HG02588 (cell line): ENCODE results near the gene HOXA10.

Experiments
- ATAC-seq: cut with Tn5 transposase; IDR thresholded peaks from one replicate; pipeline ENCODE4 v1.9.1; 2021; ENCODE audit warnings: mild to moderate bottlenecking, moderate library complexity; ENCODE audit not compliant: unreplicated experiment

Gene HOXA10

DNA sequence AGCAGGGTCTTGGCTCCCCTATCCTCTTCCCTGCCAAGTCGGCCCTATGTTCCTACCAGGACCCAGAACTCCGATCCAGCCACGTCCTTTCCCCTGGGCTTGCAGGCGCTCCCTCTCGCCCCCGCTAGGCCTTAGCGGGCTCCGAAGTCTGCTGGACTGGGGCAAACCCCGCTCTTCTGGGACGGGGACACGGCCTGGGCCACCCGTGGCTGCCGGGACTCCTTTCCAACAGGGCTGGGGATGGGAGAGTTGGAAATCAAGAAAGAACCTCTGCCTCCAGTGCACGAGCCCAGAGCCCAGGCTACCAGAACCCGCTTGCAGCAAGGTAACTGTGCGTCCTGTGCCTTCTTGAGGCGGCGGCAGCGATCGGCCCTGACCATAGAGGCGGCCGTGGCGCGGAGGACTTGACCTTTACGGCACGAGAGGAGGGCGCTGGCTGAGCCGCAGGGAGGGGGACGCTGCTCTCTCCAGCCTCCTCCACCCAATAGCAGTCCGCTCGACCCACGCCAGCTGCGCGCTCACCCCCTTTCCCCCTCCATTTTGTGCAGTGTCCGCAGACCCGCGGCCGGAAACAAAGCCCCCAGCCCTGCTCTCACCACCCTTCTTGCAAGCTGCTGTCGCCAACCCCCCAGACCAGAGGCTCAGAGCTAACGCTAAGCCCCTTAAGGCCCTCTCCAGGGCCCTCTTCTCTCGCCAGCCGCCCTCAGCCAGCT, 17.9 kb upstream of the HOXA10 start:
- no peak for ATAC-seq

DNA sequence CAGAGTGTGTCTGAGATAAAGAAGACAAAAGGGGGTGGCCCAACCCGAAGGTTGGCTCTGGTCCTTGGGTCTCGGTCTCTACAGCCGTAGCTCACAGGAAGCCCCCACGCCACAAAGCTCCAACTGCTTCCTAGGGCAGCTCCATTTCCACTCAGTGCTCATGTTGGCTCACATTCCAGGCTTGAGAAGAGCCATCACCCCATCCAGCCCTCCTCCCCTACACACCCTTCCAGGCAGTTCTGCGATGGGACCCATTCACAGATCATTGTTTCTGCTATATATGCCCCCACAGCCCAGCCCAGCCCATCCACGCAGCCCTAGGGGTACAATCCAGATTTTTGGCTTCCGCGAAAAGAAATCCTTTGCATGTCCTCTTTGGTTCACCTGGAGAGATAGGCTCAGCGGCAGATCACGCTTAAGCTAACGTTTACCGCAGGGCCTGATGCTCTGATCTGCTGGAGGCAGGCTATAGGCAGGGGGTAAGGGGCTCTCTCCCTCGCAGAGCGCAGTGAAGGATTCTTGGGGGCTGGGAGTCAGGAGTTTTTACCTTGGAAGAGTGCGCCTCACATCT, 17.1 kb upstream of the HOXA10 start:
- no peak for ATAC-seq

DNA sequence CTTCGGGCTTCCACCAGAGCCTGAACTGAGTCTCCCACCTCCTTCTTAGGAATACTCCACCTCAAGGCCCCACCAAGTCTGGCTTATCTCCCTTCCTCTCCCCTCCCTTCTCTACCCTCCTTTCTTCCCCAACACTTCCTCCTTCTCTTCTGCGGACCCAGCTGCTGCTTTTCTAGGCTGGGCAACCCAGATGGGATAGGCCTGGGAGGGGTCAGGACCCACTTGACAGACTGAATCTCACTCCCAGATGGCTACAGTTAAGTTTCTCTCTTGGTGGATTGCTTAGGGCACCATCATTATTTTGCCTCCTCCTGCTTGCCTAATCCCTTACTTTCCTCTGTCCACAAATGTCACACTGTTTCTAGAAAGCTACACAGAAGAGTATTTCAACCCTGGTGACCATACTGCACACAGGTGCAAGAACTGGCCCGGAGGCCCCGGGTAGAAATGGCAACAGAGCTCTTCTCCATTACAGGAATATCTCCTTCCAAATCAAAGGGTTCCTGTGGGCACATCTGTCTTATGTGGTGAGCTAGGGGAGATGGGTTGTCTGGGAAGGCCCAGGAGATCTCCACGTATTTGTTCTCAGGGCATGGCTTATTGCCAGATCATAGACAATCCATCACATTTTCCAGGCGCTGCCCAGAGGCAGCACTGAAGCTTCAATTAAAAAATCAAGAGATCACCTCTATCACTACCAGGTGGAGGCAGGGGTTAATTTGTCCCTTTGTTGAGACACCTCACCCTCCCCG, 16.1 kb upstream of the HOXA10 start:
- no peak for ATAC-seq

DNA sequence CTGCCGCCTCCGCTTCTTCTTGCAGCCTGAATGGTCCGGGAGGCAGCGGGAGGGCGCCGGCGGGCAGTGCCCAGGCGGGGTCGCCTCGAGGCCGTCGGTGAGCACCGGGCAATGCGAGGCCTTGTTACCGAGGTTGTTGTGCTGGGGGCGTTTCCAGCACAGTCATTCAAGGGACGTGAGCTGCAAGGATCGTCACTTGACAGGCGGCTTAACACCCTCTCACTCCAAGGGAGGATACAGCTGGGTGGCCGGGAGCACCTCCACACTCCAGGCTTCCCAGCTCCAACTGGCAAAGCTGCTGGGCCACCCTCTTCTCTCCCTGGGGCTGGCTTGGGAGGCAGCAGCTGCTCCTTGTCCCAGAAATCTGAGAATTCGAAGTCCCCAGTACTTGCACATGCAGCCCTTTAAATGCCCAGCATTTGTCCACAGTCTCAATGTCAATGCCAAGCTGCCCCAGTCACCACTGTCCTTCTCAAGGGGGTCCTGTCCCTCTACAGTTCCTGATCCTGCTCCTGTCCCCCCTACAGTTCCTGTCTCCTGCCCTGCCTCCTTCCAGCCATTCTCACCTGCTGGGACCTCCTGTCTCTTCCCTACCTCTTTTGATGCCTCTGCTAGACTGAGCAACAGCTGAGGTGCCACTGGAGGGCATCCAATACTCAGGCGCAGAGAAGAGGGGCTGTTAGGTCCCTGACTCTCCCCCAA, 15.3 kb upstream of the HOXA10 start:
- no peak for ATAC-seq

DNA sequence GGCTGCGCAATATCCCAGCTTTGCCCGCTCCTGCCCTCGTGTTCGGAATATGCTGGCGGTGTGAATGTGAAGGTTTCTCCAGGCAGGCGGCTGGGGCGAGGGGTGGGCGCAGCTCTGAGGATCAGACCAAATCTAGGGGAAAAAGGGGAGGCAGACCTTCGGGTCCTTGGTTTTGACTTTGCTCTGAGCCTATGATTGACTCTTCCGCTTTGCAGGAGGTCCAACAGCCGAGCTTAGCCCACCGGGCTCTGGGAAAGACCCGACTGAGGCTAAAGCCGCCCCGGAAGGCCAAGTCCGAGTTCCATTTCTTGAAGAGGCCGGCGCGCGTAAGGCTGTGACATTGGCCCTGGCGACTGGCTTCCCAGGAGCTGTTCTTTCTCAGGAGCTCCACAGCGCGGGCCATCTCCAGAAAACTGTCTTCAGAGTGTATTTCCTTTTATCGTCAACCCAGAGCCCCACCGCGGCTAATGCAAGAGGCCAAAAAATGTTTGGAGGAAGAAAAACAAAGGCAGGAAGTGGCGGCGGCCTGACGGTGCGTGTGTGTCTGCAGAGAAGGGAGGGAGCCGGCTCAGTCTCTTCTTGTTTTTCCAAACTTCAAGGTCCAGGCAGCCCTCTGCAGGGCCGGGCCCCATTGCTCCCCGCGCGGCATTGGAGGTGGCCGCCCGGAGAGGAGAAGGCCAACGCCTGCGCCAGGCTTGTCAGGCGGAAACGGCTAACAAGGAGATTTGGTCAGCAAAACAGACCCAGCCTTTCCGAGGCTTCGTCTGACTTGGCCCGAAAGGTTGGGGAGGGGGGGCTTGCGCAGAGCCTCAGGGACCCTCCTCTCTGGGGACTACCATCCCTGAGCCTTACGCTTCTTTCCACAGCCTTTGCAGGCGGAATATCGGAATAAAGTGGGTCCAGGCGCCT, 14.5 kb upstream of the HOXA10 start:
- no peak for ATAC-seq

DNA sequence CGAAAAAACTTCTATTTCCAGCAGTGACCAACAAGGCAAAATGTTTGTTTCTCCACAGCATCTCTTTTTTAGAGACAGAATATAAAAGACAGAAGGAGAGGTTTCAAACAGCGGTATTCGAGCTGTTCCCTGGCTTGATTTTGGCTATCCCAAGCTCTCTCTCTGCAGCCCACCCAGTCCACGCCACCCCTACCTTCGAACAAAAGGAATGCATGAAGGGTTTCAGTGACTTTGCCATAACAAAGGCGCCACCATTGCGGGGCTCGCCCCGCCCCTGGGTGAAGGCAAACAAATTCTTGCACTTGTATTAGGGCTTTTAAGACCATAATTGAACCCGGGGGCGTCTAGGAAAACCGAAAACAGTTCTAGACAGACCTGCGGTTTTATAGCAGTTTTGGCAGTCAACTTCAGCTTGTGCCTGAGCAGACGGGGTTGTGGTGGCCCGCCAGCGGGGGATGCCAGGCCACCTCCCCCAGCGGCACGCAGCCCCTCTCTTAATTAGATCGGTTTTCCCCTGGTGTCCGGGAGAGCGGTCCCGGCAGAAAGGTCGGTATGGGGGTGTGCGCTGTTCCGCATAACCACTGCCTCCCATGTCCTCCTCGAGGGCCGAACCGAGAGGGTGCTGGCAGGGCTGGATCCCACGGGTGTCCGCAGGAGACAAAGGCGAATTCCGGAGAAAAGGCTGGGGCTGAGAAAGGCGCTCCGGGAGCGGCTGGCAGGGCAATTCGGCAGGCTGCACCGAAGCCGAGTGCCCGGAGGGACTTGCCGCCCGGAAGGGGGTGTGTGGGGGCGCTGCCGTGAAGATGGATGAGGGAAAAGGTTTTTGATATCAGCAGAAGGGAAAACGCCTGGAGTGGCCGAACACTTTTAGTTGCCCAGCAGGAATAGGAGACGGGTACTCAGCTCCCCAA, 13.6 kb upstream of the HOXA10 start:
- ATAC-seq = no peak

DNA sequence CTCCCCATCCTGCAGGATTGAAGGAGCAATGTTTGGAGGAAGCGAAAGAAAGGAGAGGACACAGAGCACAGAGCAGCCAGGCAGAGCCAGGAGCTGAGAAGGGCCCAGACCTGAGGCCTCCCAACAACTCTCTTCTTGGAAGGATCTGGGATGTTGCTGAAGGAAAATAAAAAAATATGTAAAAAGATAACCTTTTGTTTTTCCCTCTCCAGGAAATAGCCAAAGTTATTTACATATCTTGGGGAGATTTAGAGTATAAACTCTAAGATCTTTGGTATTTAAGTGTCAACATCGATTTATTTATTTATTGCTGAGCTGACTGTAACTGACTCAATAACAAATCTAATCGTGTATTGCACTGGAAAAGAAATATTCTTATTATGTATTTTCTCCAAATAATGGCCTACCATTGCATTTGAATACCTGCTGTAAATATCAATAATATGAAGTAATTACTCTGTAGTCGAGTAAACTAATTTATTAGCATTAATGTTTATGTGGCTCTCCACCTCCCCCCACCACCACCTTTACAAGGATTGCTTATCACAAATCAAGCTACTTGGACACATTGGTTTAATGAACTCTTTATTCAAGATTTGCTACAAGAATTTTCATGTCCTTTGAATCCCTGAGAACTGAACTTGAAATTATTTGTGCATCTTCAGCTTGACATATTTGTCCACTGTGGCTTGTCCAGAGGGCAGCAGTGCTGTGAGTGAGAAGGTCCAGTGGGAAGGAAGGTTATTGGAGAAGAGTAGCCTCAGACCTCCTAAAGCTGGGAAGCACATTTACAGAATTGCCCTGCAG, 12.8 kb upstream of the HOXA10 start:
- no peak for ATAC-seq

DNA sequence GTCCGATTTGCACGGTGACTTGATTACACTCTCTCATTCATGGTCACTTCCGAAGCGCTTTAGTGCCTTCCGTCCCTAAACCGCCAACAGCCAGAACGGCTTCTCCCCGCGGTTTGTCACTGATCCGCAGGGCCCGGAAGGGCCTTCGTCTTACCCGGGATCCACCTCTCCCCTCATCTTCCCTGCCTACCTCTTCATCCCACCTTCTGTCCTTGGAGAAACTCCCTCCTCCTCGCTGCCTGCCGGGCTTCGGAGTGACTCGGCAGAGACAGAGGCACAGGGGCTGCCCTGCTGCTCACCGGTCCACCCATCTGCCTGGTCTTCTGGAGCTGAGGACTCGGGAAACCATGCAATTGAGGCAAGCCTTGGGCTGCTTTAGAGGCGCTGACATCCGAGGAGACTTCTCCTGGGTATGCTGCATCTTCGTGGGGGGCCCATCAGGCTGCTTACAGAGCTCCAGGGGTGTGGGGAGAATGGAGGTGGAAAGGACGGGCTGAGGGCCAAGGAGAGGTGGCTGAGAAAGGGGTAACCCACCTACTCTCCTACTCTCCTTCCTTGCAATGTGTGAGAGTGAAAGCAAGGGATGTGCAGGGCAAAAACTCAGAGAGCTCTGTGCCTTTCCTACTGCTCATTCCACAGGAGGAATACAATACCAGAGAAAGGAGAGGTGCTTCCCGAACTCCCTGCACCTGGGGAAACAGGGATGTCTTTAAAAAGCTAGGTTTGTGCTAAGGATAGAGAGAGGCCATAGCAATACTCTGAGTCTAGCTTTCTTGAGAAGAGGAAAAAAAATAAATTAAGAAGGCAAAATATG, 11.9 kb upstream of the HOXA10 start:
- no peak for ATAC-seq

DNA sequence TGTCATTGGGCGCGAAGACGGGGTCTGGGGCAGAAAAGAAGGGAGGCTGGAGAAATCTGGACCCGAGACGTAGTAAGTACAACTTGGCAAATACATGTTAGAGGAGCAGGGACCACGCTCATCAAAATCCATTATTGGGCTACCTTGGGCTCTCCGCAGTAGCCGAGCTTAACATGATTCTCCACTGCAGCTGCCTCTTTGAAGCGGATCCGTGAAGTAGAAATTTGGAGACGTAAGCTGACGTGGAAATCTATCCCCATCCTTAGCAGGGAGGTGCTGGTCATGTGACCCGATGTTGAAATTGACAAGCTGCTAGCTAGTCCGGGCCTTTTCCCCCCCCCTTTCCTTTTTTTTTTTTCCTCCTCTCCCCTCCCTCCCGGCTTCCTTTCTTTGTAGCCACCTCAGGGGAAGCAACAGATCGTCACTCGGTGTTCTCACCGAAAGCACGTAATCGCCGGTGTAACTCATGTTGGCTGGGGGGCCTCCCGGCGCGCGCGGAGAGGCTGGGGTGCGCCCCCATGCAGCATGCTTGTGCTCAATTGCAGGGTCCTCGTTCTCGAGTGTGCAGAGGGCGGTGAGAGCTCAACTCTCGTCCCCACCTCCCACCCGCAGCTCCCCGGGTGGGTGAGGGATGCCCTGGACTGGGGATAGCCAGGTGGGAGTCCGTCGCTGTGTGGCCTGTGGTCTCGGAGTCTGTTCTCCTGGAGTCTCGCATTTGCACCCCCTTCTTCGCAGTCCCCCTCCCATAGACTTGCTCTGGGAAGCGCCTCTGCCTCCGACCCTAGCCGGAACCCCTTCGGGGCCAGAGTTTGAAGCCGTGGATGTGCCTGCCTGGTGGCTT, 11.1 kb upstream of the HOXA10 start, which contains the start of gene HOXA11:
TSS of gene HOXA11 (minus strand) at position 220 of the 841 bp plus-strand sequence. CDS start at position 132, 88 bp downstream.
- ATAC-seq = no peak

DNA sequence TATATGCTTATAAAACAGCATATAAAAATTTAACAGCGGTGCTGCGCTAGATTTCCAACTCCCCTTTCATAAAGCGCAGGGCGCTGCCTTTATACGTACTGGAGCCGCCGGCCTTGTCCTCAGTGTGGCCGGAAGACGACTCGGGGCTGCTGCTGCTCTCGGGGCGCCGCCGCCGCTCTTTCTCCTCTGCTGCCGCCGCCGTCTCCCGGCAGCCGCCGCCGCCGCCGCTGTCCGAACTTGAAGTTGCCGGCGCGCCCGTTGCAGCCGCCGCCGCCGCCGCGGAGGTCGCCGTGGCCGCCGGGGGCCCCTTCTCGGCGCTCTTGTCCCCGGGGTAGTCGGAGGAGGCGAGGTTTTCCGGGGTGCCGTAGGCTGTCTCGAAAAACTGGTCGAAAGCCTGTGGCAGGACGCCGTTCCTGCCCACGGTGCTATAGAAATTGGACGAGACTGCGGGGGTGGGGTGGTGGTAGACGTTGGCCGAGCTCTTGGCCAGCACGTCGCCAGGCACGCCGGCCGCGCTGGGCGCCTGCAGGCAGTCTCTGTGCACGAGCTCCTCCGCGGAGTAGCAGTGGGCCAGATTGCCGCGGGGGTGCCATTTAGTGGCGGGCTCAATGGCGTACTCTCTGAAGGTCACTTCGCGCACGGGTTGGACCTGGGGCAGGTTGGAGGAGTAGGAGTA, 10.4 kb upstream of the HOXA10 start:
- no peak for ATAC-seq

DNA sequence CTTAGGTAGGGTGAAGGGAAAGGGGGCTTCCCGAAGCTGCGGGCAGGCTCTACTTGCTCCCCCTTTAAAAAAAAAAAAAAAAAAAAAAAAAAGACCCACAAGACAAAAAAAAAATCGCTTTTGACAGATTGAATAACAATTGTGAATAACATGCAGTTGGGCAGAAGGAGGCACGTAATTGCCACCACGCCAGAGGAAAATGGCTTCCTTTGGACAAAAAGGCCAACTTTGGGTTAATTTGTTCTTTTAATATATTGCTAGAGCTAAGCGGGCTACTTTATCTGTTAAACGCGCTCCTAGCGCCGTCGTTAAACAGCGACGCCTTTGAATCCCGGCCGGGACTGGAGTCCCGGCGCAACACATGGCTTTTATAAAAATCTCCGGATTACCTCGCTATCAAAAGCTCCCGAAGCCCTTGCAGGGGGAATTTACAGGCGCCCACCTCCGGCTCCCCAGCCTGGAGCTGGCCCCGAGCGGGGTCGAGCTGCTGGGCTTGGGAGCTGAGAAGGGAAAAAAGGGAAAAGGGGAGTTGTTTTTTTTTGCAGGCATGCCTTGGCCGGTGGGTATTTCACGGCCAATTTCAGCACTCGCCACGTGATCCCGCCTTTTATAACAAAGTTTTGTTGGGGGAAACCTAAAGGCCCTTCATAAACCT, 9.7 kb upstream of the HOXA10 start:
- no peak for ATAC-seq

DNA sequence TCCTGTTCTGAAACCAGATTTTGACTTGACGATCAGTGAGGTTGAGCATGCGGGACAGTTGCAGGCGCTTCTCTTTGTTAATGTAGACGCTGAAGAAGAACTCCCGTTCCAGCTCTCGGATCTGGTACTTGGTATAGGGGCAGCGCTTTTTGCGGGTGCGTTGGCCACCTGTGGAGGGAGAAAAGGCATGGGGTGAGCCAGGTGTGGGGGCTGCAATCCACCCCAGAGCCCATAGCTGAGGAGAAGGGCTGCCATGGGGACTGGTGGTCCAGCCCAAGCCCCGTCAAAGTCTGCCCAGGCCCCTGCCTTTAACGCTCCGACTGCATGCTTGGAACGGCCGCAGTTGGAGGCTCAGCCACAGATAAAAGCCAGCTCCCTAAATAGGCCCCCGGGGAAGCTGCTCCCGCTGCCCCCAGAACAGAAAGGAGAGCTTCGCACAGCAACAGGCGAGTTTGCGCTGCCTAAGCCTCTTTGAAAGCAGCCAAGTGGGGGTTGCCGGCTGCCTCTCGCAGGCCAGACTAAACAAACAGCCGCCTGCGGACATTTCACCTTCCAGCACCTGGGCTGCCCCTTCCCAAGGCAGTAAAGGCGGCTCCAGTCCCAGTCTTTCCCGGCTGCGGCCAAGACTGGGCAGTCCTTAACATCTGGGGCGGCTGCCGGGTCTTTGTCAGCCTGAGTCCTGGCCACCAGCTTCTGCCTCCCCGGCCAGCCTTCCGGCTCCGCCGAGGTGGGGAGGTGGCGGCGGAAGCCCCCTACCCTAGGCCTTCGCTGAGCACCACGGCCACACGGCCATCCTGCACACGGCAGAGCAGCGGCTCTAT, 9.0 kb upstream of the HOXA10 start:
- ATAC-seq = no peak

DNA sequence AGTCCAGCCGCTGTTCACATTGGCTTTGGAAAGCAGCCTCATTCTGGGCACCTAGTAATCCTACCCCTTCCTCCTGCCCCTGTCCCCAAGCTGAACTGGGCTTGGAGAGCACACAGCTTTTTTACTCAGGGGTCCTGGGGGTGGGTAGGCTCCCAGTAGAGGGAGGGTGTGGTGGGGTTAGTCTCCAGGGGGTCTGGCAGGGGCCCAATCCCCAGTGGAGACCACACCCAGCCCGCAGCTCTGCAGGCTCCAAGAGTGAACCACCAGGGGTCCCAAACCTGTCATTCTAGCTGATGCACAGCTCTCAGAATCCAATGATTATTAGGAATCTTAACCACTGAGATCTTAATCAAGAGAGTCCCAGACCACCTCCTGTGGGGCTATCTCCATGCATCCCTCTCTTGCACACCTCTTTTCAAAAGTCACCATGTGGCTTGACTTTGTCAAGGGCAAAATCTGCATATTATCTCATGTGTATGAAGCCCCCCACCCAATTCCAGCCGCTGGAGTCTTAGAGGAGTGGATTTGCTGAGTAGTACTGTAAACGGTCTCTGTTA, 8.2 kb upstream of the HOXA10 start:
- ATAC-seq = no peak

DNA sequence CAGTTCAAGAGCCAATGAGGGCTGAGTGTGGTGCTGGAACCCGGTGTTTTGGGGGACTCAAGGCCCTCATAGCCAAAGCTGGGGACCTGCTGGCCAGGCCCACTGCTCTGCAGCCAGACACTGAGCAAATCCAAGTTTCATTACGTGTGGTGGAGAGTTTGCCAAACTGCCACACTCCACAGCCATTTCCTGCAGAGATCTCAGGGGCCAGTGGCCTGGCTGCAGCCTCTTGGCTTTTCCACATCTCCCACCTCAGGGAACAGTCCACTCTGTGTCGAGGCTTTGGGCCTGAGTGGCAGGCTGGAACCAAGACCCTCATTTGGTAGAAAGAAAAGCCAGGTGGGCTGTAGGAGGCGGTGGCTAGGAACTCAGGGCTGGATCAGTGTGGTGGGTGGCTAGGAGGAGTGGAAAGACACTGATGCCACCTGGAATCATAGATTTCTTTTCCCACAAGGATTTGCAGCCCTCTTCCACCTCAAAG, 7.7 kb upstream of the HOXA10 start:
- no peak for ATAC-seq
